Activated CD4-positive, CD25-positive, alpha-beta regulatory T cell treated with anti-CD3 and anti-CD28 coated beads, Interleukin-2, amount 50 U/mL, for 72 hours (primary cell): ENCODE results near the gene RNF166.

Experiments used
- DNase-seq: peaks from one replicate; pipeline ENCODE4 v3.0.0; 2021

RNF166 gene

GRCh38 chr16:88691129-88691813, 14.9 kb downstream of the RNF166 start:
- DNase-seq: no peak

DNA sequence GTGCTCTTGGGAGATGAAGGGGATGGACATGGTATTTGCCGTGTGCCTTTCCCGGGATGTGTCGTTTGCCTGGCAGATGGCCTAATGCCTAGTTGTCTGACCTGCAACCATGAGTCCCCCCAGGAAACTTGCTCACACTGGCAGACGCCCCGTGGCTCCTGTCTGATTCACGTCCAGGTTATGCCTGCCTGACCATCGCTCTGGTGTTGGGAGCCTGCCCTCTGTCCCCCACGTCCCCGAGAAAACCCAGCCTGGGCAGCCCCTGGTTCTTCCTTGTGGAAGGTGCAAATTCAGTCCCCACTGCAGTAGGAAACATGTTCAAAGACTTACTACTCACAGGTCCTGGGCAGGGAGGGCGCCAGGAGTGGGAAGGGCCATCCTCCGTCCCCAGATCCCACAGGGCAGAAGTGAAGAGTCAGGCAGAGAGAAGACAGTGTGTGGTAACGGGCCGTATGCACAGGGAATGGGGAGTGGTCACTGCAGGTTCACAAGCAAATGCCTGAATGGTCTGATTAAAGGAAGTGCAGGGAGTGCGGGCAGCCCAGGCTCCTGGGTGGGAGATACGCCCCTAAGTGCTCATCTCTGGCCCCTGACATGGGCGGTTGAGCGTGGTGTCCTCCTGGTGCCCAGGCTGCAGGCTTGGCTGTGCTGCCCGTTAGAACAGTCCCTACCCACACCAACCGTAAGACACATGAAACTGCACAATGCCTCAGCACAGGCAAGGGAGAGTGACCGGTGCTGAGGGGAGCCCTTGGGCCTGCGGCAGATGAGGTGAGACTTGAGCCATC, 15.7 kb downstream of the RNF166 start:
- no peak for DNase-seq

DNA sequence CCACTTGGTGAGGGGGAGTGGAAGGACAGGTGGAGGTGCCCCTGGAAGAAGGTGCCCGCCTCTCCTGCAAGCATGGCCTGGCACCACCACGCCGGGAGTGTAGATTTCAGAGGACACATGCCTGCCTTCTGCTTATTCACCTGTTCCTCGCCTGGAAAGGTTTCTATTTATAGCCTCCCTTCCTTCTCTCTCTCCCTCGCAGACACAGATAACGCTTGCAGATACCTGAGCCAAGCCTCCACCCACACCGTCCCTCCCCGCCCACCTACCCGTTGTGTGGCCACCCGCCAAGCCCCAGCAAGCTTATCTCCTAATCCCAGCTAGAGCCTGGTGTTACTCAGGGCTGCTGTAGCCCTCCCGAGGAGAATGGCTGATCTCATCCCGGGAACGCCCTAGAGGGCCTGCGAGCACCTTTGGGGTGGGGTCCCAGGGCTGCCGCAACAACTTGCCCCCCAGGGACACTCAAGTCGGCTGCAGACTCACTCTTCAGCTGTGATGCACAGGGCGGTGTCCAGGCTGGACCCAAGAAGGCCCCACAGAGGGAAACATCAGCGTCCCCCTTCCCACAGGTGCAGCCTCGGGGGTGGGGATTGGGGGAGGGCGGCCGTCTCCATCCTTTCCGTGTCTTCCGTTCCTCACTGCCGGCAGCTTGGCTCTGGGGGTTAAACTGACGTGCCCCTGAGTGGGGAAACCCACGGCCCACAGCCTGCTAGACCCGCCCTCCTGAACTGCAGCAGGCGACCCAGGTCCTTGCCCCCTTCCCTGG, 18.0 kb downstream of the RNF166 start:
- no peak for DNase-seq

GRCh38 chr16:88687676-88688012, 18.6 kb downstream of the RNF166 start:
- no peak for DNase-seq

- no peak for DNase-seq
These were observed 19.0 kb downstream of the RNF166 start for GRCh38 chr16:88687254-88687576.

DNA sequence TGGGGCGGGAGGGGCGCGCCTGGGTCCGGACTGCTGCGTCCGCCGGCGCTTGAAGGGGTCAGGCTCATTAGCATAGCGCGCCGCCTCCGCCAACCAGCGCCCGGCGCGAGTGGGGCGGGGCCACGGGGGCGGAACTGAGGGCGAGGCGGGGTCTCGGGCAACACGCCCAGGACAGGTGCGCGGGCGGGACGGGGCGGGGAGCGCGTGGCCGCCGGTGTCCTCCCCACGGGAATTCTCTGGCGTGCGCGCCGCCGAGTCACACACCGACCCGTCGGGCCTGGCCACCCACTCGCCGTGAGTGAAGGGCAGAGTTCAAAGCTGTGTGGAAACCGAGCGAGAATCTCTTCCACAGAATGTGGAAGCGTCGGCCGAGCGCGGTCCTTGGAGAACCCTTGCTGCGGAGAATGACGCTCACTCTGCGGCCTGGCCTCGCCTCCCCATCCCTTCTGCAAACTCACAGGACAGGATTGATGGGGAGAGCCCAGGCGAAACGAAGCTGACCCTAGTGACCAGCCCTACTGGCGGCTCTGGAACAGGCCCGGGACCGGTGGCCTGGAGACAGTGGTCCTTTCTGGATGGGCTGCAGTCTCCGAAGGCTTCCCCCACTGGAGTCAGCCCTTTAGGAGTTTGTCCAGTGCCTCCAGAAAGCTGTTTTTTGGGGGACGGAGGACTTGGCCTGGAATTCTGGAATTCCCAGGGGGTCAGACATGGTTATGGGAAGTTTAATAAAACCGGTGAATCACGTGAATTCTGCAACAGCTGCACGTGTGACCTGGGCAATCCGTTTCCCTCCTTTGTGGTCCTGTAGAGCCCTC, 19.6 kb downstream of the RNF166 start, which contains the start of gene SNAI3:
Gene SNAI3, minus strand, starts transcription at position 69 of the 815 bp plus-strand sequence. CDS start 101 bp downstream, outside the sequence.
- DNase-seq: peak; percentile 93

DNA sequence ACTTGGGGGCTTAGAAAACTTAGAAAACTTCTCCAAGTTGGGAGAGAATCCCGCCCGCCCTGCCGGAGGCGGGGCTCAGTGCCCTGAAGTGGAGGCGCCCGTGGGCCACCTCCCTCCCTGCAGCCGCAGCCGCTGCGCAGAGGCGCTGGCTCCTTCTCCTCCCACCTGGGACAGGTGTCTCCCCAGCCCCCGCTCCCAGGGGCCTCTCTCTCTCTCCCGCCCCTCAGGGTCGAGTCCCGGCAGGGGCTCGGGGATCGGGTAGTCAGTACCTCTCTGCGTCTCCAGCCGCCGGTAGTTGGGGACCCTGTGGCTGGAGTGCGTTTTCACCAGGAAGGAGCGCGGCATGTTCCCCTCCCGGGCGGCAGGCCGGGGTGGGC, 20.2 kb downstream of the RNF166 start:
- DNase-seq: peak; percentile 57

GRCh38 chr16:88685156-88686061, 20.8 kb downstream of the RNF166 start:
- peak; percentile 61 for DNase-seq

GRCh38 chr16:88684569-88685155, 21.5 kb downstream of the RNF166 start:
- DNase-seq: no peak

DNA sequence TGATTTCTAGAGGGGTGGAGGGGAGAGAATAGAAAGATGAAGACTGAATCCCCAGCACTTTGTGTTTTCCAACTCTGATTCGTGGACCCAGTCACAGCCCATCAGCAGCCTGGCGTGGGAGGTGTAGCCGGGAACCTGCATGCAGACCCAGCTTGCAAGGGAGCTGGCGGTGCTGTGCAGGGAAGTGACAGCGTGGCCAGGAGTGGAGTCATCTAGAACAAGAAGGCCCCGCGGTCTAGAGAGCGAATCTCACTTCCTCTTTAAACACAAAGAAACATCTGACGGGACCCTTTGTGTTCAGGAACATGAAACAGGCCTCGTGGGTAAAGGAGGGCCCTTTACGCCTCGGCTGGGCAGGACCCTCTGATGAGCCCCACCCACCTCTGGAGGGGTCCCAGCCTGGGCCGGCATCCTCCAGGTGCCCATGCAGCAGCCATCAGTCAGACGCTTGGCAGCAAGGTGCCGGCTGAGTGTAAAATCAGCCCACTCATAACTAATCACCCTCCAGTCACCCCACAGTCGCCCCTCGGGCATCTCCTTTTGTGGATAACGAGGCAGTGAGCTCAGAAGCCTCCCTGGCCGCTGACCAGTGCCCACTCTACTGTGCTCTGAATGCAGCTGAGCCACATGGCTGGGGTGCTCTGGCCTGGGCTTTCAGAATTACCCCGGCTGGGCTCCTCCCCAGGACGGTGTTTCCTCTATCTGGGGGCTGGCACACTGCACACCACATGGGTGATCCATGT, 24.3 kb downstream of the RNF166 start:
- DNase-seq: no peak

DNA sequence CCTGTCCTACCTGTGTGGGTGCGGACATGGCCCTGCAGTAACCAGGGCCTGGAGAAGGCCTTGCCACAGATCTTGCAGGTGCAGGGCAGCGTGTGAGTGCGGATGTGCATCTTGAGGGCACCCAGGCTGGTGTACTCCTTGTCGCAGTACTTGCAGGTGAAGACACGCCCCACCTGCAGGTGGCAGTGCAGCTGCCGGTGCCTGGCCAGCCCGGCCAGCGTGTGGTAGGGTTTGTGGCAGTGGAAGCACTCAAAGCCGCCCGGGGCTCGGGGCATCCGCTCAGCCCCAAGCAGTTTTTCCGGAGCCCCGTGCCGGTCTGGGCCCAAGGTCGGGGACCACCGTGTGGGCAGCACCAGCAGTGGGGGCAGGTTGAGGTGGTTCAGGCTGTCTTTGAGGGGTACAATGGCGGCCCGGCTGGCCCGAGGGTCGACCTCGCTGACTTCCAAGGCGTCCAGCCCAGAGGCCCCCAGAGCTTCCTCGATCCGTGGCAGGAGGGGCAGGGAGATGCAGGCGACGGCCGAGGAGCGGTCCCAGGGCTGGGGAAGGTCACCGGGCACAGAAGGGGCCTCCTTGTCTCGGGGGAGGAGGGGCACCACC, 25.0 kb downstream of the RNF166 start:
- DNase-seq: no peak

DNA sequence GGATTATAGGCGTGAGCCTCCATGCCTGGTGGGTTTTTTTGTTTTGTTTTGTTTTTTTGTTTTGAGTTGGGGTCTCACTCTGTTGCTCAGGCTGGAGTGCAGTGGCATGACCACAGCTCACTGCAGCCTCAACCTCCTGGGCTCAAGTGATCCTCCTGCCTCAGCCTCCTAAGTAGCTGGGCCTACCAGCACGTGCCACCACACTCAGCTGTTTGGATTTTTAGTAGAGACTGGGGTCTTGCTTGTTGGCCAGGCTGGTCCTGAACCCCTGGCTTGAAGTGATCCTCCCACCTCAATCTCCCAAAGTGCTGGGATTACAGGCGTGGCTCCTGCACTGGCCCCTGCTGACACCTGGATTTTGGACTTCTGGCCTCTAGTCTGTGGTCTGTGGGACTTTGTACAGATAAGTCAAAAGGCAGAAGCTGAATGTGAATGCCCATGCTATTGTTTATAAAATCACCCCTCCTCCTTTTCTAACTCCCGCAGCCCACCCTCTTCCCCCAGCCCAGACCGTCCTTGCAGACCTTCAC, 25.6 kb downstream of the RNF166 start:
- no peak for DNase-seq

GRCh38 chr16:88678224-88678979, 27.8 kb downstream of the RNF166 start:
- no peak for DNase-seq

- no peak for DNase-seq
These were observed 28.5 kb downstream of the RNF166 start for GRCh38 chr16:88677721-88678120.

GRCh38 chr16:88676502-88677242, 29.5 kb downstream of the RNF166 start:
- no peak for DNase-seq

- DNase-seq: no peak
These were observed 32.4 kb downstream of the RNF166 start for GRCh38 chr16:88673716-88674379.

GRCh38 chr16:88672776-88673175, 33.4 kb downstream of the RNF166 start:
- no peak for DNase-seq

- no peak for DNase-seq
These were observed 34.4 kb downstream of the RNF166 start for GRCh38 chr16:88671806-88672205.
